Endometrial microvascular endothelial cells (primary cell): Measurements from ENCODE around the gene MTIF3. TPM values are rescaled to one million over a fixed set of nuclear protein-coding genes. Genes with fewer than 3 reads are reported as not detected.
"Not testable (repeated sequence)": the region's sequence is repeated elsewhere in the genome, so short reads cannot be mapped to it uniquely, and the experiment has no call there.

Experiments
- in situ Hi-C: cut with HindIII; loops from 2 replicates; pipeline ENCODE4 v1.10.0; 2017; ENCODE audit warnings: low sequenced_read_pairs, low pct_unique_long_range_greater_than_20kb; ENCODE audit errors: inconsistent ontology term
- total RNA-seq: library from RNA; depleted of rRNA; stranded (reverse); fragments of >200 nt; gene quantifications from one replicate; pipeline ENCODE4 v1.2.3, GENCODE V29; 2015; ENCODE audit errors: inconsistent ontology term

The MTIF3 gene
- total RNA-seq, 1 donor from 2014 or later, result 49.0 TPM

GRCh38 chr13:27424246-27425157 lies 25.9 kb downstream of the MTIF3 start, which contains the start of gene GTF3A:
Gene GTF3A (plus strand): TSS chr13:27424619.
- in situ Hi-C loops, result no loop called here

DNA sequence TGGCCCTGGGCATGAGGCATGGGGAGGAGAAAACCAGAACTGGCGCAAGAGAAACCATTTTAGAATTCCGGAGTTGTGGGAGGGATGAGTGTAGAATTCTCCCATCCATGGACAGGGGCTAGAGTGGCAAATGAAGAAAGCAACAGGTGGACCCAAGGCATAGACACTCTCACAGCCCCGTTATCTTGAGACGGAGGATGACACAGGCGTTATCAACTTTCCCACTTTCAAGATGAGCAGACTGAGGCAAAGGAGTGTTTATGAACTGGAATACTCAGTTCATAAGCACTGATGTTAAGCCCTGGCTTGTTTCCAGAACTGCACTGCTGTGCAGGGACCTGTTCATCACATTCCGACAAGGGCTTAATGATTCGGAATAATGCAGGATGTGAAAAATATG lies 27.0 kb downstream of the MTIF3 start:
- in situ Hi-C loops, result no loop called here

- in situ Hi-C loops, result no loop called here
These were observed 29.1 kb downstream of the MTIF3 start for GRCh38 chr13:27421101-27421871.

- in situ Hi-C loops, result no loop called here
These were observed 31.0 kb downstream of the MTIF3 start for GRCh38 chr13:27419328-27419727.

DNA sequence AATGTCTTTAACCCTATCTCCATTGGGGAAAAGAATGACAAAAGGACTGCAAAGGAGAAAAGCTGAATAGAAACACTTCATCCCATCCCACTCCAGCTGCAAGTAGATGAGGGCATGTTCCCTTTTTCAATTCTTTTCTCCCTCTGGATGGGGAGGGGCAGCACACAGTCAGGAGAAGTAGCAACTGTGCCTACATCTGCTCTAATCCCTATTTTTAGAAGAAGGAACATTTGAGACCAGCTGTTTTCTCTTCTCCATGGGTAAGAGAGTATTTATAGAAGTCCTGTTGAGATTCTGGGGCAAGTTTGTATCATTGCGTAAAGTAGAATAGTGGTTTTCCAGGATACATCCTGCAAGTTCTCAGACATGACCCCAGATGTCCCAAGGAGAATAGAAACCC lies 35.2 kb downstream of the MTIF3 start:
- in situ Hi-C loops, result no loop called here

DNA sequence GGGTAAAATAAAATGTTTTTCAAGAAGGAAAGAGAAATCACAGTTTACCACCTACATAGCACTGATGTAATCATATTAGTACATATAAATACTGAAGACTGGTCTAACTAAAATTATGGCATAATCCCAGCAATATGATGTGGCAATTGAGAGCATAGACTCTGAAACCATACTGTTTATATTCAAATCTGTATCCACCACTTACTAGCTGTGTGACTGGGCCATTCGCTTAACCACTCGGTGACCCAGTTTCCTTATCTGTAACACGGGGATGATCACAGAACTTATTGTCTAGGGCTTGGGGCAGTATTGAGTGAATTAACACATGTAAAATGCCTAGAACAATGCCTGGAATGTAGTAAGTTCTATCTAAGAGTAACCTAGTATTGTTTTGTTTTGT lies 39.0 kb downstream of the MTIF3 start:
- in situ Hi-C loops, result no loop called here

DNA sequence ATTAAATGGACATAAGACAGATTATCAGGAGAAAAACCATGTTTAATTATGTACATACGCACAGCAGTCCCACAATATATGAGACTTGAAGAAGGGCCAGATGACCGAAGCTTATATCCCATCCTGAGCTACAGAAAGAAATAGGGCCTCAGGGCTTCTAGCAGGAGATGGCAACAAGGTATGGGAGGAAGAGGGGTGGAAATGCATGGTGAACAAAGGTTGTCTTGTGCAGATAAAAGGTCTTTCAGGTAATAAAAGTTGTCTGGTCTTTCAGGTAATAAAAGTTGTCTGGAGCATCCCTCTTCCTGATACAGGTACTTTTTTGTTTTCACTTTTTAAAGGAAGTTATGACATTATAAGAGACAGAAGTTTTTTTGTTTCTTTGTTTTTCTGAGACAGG lies 41.4 kb downstream of the MTIF3 start:
- in situ Hi-C loops, result no loop called here

- in situ Hi-C loops, result no loop called here
These were observed 42.3 kb downstream of the MTIF3 start for GRCh38 chr13:27408074-27408473.

GRCh38 chr13:27406178-27406939 lies 44.0 kb downstream of the MTIF3 start:
- in situ Hi-C loops, result no loop called here

DNA sequence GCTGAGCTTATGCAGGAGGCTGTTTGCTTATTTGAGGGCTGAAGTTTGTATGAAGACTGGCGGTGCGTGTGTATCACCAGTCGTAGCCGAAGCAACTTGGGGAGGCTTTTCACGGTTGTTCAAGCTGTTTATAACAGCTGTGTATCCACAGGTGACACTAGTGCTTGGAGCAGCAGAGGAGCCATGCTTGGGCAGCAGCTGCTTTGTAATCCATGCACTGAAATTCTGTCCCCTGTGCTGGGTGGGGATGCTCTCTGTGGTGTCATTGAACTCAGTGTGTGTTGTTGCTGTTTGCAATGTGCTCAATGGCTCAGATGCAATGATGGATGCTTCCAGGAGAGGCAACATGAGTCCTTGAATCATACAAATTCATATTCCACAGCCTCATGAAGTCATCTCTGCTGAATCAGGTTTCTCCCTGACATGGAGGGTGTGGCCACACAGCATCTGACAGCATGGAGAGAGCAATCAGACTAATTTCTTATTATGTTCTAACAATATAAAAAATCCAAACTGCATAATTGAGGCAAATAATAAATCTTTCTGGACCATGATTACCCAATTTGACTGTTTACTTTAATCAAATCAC lies 44.7 kb downstream of the MTIF3 start:
- in situ Hi-C loops, result no loop called here

- in situ Hi-C loops, result no loop called here
These were observed 45.7 kb downstream of the MTIF3 start for GRCh38 chr13:27404680-27405079.

- in situ Hi-C loops, result no loop called here
These were observed 46.5 kb downstream of the MTIF3 start for GRCh38 chr13:27403727-27404385.

GRCh38 chr13:27403203-27403678 lies 47.1 kb downstream of the MTIF3 start:
- in situ Hi-C loops, result no loop called here

DNA sequence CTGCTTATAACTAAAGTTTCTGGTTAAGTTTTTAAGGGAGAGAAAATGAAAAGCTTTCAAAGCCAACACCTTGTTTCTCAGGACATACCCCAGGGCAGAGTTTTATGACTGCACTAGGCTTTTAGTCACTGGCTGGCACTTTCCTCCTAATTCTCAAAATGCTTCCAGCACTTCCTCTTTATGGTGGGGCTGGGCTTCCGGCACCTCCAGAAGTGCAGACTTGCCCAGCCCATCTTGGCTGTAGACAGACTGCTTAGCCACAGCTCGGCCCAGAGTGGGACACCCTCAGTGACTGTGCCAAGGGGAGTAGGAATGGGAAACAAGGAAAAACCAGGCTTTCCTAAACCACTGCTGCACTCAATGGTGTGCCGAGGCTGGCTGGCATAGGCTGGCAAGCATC lies 49.2 kb downstream of the MTIF3 start:
- in situ Hi-C loops, result no loop called here

DNA sequence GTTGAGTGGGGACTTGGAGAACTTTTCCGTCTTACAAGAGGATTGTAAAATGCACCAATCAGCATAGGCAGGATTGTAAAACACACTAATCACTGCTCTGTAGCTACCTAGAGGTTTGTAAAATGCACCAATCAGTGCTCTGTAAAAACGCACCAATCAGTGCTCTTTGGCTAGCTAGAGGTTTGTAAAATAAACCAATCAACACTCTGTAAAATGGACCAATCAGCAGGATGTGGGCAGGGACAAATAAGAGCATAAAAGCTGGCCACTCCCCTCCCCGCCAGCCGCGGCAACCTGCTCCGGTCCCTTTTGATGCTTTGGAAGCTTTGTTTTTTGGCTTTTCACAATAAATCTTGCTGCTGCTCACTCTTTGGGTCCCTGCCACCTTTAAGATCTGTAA lies 50.0 kb downstream of the MTIF3 start:
- in situ Hi-C loops, result not testable (repeated sequence)

DNA sequence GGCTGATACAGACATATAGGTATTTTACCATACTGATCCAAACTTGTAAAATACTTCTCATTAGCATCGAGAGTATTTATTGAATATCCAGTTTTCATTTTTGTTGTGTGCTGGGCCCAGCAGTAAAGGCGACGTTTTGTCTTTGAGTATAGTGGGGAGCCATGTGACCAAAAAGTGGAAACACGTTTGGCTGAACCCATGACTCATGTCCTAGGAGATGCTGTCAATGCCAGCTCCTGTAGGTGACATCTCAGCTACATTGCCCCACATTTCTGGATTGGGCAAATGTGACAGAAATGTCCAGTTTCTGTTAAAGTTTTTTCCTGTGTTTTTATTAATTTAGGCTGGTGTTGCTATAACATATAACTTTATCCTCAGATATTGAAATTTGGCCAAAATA lies 52.0 kb downstream of the MTIF3 start:
- in situ Hi-C loops, result no loop called here

DNA sequence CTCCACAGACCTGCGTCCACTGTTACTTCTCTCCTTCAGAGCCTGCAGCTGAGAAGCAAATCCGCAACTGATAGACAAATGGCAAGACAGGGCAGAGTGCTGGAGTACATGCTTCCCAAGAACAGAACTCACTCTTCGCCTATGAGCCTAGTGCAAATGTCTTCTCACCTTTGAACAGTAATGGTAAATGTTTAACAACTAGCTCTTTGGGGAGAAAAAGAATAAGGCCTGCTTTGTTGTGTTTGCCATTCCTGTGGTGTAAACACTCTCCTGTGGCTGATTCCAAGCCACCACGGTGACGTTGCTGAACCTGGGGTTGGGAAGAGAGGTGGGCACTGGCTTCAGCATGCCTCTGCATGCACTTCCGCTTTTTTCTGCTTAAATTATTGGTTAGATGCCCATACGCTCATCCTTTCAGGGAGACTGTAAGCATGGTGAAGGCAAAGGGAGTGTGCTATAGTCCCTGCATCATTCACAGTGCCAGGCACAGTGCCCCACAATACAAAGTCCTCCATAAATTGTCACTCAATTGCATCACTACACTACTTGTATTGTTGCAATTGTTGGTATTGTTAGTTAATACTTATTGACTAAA lies 54.0 kb downstream of the MTIF3 start:
- in situ Hi-C loops, result no loop called here

DNA sequence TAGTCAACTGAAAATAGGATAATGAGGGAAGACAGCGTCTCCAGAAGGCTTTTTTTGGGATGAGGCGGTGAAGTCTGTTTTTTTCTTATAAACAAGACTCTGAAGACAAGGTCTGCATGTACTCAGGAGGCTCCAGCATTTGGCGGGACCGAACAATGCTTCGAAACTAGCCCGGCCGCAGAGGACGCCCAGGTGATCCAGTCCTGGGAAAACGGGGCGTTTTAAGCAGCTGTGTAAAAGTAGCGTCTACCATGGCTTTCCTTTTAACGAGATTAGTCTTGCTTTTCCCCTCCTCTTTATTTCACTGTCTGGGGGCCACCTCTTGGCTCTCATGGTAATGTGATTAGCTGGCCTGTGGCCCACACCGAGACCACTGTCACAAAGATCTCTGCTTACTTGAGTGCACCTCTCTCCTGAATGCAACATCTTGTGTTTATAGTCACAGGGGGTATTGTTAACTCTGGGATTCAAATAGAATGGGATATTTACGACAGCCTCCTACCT lies 55.3 kb downstream of the MTIF3 start:
- in situ Hi-C loops, result no loop called here
